Astrocyte of the spinal cord (primary cell): Measurements from ENCODE around the gene BCAN.
"Not testable (repeated sequence)": the region's sequence is repeated elsewhere in the genome, so short reads cannot be mapped to it uniquely, and the experiment has no call there.

Experiments
- DNase-seq: peaks from one replicate; pipeline ENCODE4 v3.0.0; 2011; ENCODE audit warnings: low read depth, low spot score
- H3K4me3 ChIP-seq: 2 replicates; pipeline ENCODE4 v1.5.1; 2011; ENCODE audit warnings: low read depth, mild to moderate bottlenecking, low read length, moderate library complexity
- in situ Hi-C: cut with HindIII; loops from 2 replicates; pipeline ENCODE4 v1.10.0; 2017; ENCODE audit warnings: low sequenced_read_pairs
- TF ChIP-seq, protein P1 (sequence below): IDR thresholded peaks from 2 replicates; pipeline ENCODE4 v1.5.1; 2012; ENCODE audit warnings: low read depth, mild to moderate bottlenecking, low read length, inconsistent platforms

The BCAN gene

DNA sequence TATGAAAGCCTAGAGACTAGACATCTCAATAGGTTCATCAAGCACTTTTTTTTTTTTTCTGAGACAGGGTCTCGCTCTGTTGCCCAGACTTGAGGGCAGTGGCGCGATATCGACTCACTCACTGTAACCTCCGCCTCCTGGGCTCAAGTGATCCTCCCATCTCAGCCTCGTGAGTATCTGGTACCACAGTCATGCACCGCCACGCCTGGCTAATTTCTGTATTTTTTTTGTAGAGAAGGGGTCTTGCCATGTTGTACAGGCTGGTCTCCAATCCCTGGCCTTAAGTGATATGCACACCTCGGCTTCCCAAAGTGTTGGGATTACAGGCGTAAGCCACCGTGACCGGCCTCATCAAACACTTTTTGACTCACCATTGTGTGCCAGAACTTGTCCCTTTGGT is 40.0 kb upstream of the BCAN start:
- H3K4me3 ChIP-seq = peak overlapping the region; percentile 82
- TF ChIP-seq, protein P1, sequence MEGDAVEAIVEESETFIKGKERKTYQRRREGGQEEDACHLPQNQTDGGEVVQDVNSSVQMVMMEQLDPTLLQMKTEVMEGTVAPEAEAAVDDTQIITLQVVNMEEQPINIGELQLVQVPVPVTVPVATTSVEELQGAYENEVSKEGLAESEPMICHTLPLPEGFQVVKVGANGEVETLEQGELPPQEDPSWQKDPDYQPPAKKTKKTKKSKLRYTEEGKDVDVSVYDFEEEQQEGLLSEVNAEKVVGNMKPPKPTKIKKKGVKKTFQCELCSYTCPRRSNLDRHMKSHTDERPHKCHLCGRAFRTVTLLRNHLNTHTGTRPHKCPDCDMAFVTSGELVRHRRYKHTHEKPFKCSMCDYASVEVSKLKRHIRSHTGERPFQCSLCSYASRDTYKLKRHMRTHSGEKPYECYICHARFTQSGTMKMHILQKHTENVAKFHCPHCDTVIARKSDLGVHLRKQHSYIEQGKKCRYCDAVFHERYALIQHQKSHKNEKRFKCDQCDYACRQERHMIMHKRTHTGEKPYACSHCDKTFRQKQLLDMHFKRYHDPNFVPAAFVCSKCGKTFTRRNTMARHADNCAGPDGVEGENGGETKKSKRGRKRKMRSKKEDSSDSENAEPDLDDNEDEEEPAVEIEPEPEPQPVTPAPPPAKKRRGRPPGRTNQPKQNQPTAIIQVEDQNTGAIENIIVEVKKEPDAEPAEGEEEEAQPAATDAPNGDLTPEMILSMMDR = no peak
- DNase-seq = no peak
- in situ Hi-C loops = no loop called here

DNA sequence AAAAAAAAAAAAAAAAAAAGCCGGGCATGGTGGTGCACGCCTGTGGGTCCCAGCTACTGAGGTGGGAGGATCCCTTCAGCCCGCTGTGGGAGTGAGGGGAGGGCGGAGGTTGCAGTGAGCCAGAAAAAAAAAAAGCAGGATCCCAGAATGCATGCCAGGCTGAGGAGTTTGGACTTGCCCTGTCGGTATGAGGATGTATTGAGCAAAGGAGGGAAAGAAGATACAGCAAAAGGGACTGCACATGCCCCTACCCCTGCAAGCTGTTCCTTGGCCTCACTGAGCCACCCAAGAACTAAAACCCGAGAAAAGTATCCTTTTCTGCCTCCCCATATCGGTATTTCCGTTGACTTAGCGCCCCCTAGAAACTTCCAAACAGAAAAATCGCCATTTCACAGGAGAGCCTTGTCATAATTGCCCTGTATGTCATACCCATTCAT is 39.3 kb upstream of the BCAN start:
- in situ Hi-C loops = no loop called here
- H3K4me3 ChIP-seq = no peak overlapping the region

DNA sequence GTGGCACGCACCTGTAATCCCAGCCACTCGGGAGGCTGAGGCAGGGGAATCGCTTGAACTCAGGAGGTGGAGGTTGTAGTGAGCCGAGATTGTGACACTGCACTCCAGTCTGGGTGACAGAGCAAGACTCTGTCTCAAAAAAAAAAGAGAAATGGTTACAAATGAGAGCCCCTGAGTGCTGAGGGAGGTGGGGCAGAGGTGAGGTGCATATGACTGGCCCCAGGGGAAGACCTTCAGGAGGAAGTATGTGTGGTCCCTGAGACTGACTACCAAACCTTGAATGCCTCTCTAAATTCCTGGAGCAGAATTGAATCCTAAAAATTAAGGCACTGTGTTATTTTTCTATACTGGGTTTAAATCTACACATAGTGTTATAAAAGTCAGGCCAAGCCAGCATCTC is 34.6 kb upstream of the BCAN start:
- in situ Hi-C loops, H3K4me3 ChIP-seq, DNase-seq: not testable (repeated sequence)

More for the DNA sequence above, 39.3 kb upstream of the BCAN start:
- no peak for DNase-seq
- TF ChIP-seq, protein P1 = peak; percentile 35

DNA sequence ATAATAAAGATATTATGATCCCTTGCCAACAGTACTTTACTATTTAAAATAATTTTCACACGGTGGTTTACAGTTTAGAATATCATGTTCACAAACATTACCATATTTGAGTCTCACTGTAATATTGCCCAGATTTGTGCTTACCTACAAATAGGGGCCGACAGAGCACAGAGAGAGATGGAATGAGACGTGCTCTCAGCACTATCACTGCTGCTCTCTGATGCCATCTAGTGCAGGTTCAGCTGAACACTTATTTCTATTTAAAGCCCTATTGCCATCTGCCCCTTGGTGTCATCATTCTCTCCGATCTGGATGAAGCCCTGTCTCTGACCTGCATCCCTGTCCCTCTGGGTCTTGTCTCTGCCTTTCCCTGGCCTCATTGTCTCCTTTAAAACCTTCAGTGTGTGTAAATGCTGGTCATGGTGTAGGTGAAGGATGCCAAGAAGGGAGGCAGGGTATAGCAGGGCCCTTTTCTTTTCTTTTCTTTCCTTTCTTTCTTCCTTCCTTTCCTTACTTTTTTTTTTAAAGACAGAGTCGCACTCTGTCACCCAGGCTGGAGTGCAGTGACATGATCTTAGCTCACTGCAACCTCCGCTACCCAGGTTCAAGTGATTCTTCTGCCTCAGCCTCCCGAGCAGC is 33.8 kb upstream of the BCAN start:
- TF ChIP-seq, protein P1 = peak; percentile 80
- peak; percentile 70 for DNase-seq
- in situ Hi-C loops = no loop called here
- H3K4me3 ChIP-seq = no peak overlapping the region

DNA sequence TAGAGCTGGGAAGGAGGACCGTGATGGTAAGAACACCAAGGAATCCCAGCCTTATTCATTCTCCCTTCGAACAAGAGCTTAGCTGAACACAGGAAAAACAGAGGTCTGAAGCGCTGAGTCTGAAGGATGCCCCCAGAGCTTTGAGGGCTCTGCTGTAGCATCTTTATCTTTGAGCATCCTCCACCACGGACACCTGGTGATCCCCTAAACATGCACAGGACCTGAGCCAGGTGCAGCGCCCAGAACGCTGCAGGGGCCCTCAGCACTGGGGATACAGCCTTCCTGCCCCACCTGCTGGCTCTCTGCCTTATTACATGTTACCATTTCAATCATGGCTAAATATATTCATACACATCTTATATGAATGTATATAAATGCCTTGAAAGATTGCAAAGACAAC is 32.9 kb upstream of the BCAN start:
- in situ Hi-C loops = no loop called here
- no peak overlapping the region for H3K4me3 ChIP-seq
- no peak for DNase-seq
- TF ChIP-seq, protein P1 = peak; percentile 57

DNA sequence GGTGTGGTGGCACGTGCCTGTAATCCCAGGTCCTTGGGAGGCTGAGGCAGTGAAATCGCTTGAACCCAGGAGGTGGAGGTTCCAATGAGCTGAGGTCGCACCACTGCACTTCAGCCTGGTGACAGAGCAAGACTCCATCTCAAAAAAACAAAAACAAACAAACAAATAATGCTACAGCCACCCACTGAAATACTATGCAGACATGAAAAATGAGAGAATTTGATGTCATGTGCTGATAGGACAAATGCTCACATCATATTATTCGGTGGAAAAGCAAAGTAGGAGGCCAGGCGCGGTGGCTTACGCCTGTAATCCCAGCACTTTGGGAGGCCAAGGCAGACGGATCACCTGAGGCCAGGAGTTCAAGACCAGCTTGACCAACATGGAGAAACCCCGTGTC is 31.8 kb upstream of the BCAN start:
- H3K4me3 ChIP-seq, DNase-seq, in situ Hi-C loops: not testable (repeated sequence)

DNA sequence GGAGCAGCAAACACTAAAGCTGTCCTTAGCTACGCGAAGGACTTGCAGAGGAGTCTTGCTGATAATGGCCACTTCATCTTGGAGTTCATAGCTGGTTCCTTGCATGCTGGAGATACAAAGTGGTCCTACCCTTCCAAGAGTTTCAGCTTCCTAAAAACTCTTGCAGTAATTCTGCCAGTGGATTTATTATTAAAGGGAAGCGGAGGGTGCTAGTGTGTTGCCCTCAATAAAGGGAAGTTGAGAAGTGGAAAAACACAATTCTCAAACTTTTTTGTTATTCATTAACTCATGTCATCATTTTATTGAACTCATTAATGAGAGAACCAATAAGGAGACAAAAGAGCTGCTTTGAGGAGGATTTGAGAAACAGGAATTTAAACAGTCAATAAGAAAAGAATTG is 29.3 kb upstream of the BCAN start:
- H3K4me3 ChIP-seq = no peak overlapping the region
- TF ChIP-seq, protein P1 = no peak
- no peak for DNase-seq
- in situ Hi-C loops = no loop called here

DNA sequence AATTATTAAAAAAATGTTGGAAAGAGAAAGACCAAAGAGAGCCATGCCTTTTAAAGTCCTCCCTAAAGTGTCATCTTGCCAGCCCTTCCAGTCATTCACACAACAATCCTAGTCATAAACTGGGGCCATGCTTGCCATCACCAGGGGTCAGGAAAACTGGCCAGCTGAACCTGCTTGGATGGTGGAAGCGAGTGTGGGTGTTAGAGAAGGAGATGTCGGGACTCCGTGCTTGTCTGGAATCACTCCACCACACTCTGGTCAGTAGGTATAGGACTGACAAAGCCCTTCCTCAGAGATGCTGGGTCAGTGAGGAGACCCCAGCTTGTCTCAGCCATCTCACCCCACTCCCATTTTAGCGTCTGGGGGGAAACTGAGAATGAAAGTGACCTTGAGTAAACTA is 26.0 kb upstream of the BCAN start:
- H3K4me3 ChIP-seq = no peak overlapping the region
- in situ Hi-C loops = no loop called here
- DNase-seq = no peak
- TF ChIP-seq, protein P1 = no peak
